ENCODE results near the gene GRM7. TPM values are rescaled to one million over a fixed set of nuclear protein-coding genes. Genes with fewer than 3 reads are reported as not detected.

Gene GRM7
- total and polyA plus RNA-seq, 9 of the 15 experiments (the other 6 are each of a cell fraction or from before 2014, with no cell fraction given), result not detected

DNA sequence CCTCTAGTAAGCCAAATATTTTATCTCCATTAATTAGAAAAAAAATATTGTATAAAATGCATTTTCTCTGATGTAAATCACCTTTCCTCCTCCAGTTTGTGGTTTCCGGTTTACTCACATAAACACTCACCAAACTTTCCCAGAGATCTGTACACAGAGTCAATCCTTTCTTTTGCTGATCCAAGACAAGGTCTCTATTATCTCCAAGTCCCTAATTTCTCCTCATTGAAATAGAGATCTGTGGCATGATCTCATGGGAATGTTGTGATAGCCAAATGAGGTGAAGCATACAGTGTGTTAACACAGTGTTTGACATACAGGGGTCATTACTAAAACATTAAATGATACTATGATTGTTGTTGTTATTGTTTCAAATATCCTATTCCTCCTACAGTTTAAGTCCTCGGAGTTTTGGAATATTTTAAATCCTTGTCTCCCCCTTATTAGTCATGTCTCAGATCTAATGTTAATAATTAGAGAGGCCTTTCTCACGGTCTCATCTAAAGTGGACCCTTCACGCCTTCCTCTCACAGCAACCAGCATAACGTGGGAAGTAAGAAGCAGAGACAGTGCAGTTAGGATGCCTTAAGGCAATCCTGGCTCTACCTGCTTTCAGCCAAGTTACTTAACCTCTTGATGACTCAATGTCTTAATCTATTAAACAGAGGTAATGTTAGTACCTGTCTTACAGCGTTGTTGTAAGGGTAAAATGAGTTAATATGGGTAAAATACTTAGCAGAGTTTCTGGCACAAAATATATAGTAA lies 333.3 kb downstream of the GRM7 start:
- intact Hi-C loops (cut with micrococcal nuclease) (no loop called here), in situ Hi-C loops (cut with MboI) (no loop called here)
- no peaks in the 10 kb centered on the region for H3K79me2 ChIP-seq (ENCODE audit: control insufficient read depth, insufficient read depth, low read length)
- no peaks in the 10 kb centered on the region for H3K9me1 ChIP-seq (ENCODE audit: control insufficient read depth, insufficient read depth, low read length)
- ATAC-seq (no peak), DNase-seq (ENCODE audit: extremely low read depth in 1 of 4, low spot score in 3 of 4) (no peak), FAIRE-seq (no peak)
- H2AFZ ChIP-seq (ENCODE audit: low read depth, low read length), result no peak overlapping the region
- no peak overlapping the region for H3K4me3 ChIP-seq
- H3K27me3 ChIP-seq (ENCODE audit: control insufficient read depth in 2 of 2, insufficient read depth in 2 of 2, low read length in 2 of 2), result no peaks in the 10 kb centered on the region
- H3K9me3 ChIP-seq (replicated peaks; ENCODE audit: control insufficient read depth, insufficient read depth, low read depth, low read length), result no peaks in the 10 kb centered on the region; the same call in 1 of the 2 replicates
- WGBS (ENCODE audit: insufficient coverage, low coverage, missing lambda C conversion rate), result 1% methylated on average over 6 of the region's 6 CpGs
- CTCF ChIA-PET (ENCODE audit: low intra/inter-chr PET ratio), result no interaction called here
- no peak overlapping the region for H3K4me2 ChIP-seq (ENCODE audit: insufficient read depth, low read length)
- no TSS peak for BruUV-seq (replicated peaks)
- POLR2A ChIA-PET, result no interaction called here
- TF ChIP-seq ZC3H11A (IDR thresholded peaks at IDR 0.05; ENCODE audit: low read depth, low read length) (no peak), HEY1 (CRISPR knock-in tag; IDR thresholded peaks at IDR 0.05; ENCODE audit: borderline replicate concordance) (no peak), NCOR1 (IDR thresholded peaks at IDR 0.05) (no peak), MXI1 (IDR thresholded peaks at IDR 0.05; ENCODE audit: low read depth, low read length) (no peak), ZNF717 (CRISPR knock-in tag; IDR thresholded peaks at IDR 0.05) (no peak), SAFB2 (IDR thresholded peaks at IDR 0.05; ENCODE audit: borderline replicate concordance, low read depth, low read length, severe bottlenecking) (no peak), ETV1 (tag; conservative IDR thresholded peaks at IDR 0.05; ENCODE audit: low read depth) (no peak), RFX5 (IDR thresholded peaks at IDR 0.05; ENCODE audit: low read depth, low read length) (no peak), RBM34 (IDR thresholded peaks at IDR 0.05; ENCODE audit: borderline replicate concordance, insufficient read depth, low read length) (no peak)
- TF ChIP-seq, protein P1, sequence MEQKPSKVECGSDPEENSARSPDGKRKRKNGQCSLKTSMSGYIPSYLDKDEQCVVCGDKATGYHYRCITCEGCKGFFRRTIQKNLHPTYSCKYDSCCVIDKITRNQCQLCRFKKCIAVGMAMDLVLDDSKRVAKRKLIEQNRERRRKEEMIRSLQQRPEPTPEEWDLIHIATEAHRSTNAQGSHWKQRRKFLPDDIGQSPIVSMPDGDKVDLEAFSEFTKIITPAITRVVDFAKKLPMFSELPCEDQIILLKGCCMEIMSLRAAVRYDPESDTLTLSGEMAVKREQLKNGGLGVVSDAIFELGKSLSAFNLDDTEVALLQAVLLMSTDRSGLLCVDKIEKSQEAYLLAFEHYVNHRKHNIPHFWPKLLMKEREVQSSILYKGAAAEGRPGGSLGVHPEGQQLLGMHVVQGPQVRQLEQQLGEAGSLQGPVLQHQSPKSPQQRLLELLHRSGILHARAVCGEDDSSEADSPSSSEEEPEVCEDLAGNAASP (IDR thresholded peaks at IDR 0.05), result no peak
- TF ChIP-seq, protein P2, sequence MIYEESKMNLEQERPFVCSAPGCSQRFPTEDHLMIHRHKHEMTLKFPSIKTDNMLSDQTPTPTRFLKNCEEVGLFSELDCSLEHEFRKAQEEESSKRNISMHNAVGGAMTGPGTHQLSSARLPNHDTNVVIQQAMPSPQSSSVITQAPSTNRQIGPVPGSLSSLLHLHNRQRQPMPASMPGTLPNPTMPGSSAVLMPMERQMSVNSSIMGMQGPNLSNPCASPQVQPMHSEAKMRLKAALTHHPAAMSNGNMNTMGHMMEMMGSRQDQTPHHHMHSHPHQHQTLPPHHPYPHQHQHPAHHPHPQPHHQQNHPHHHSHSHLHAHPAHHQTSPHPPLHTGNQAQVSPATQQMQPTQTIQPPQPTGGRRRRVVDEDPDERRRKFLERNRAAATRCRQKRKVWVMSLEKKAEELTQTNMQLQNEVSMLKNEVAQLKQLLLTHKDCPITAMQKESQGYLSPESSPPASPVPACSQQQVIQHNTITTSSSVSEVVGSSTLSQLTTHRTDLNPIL (CRISPR knock-in tag; IDR thresholded peaks at IDR 0.05), result no peak
- TF ChIP-seq, protein P3, sequence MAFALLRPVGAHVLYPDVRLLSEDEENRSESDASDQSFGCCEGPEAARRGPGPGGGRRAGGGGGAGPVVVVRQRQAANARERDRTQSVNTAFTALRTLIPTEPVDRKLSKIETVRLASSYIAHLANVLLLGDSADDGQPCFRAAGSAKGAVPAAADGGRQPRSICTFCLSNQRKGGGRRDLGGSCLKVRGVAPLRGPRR (CRISPR knock-in tag; IDR thresholded peaks at IDR 0.05), result no peak
- no peak overlapping the region for H3K27ac ChIP-seq (ENCODE audit: extremely low read depth, low read depth, low read length)
- no peaks in the 10 kb centered on the region for H4K20me1 ChIP-seq (replicated peaks; ENCODE audit: control insufficient read depth, insufficient read depth, low read length)
- no peaks in the 10 kb centered on the region for H3K36me3 ChIP-seq (ENCODE audit: control insufficient read depth, insufficient read depth, low read length)
- no peaks in the 10 kb centered on the region for H3K4me1 ChIP-seq (replicated peaks in 1 of 2; ENCODE audit: control insufficient read depth in 2 of 2, insufficient read depth in 2 of 2, low read length in 2 of 2)
- no peak overlapping the region for H3K9ac ChIP-seq (ENCODE audit: insufficient read depth in 1 of 2, low read depth in 2 of 2, low read length in 2 of 2)

Data from K562 (cell line).